Esophagus squamous epithelium (tissue), 5 donors: Measurements from ENCODE around the gene PEAK1. TPM values are rescaled to one million over a fixed set of nuclear protein-coding genes. Genes with fewer than 3 reads are reported as not detected.

ENCODE experiments used
- DNase-seq: peaks from one replicate; lab custom pipeline; 2025; lab: John Stamatoyannopoulos, UW
- H3K27ac ChIP-seq, 4 donors: fragments of 200-600 bp; sonication (generic); one replicate each; pipeline ENCODE4 v1.5.1; 2016 to 2019; ENCODE audit warnings: mild to moderate bottlenecking in 1 of 4
- H3K27me3 ChIP-seq, 4 donors: fragments of 200-600 bp; sonication (generic); 1 replicate in 3 of 4; 2 replicates in 1 of 4; pipeline versions ENCODE4 v1.5.1 to v1.6.0; 2017 to 2021; ENCODE audit warnings: antibody characterized with exemption in 1 of 4
- H3K36me3 ChIP-seq, 3 donors: fragments of 200-600 bp; sonication (generic); one replicate each; pipeline ENCODE4 v1.5.1; 2016 to 2019
- H3K4me1 ChIP-seq, 3 donors: fragments of 200-600 bp; sonication (generic); one replicate each; pipeline ENCODE4 v1.5.1; 2017 to 2019
- H3K4me3 ChIP-seq, 4 donors: fragments of 200-600 bp; sonication (generic); 1 replicate in 3 of 4; 2 replicates in 1 of 4; pipeline ENCODE4 v1.5.1; 2016 to 2019; ENCODE audit warnings: mild to moderate bottlenecking in 2 of 4, moderate library complexity in 1 of 4
- H3K9me3 ChIP-seq, 3 donors: fragments of 200-600 bp; sonication (generic); one replicate each; pipeline ENCODE4 v1.5.1; 2016 to 2019
- CTCF ChIP-seq, 6 experiments: fragments of 450-650 bp in 4 of 6; fragments of 200-600 bp in 2 of 6; sonication (generic) in 2 of 6; IDR thresholded peaks; one replicate each; pipeline ENCODE4 v1.5.1; 2016 to 2019; ENCODE audit warnings: antibody characterized with exemption in 6 of 6, mild to moderate bottlenecking in 4 of 6, moderate library complexity in 4 of 6
- POLR2A ChIP-seq, 4 donors: fragments of 450-650 bp; IDR thresholded peaks; one replicate each; pipeline ENCODE4 v1.6.1; 2017; ENCODE audit warnings: antibody characterized with exemption in 4 of 4, mild to moderate bottlenecking in 4 of 4, moderate library complexity in 3 of 4
- WGBS, 2 donors: methylation state at CpG; one replicate each; pipeline ENCODE4 v1.1.5; 2018; 5-methylcytosine and 5-hydroxymethylcytosine counted together
- intact Hi-C: fragments of 100-400 bp; cut with DNase I; formaldehyde crosslinking; loops from one replicate; pipeline ENCODE4 v1.15.0; 2022
- total RNA-seq, 4 donors: library from RNA; depleted of rRNA; stranded (reverse); fragments of >200 nt; gene quantifications; one replicate each; pipeline ENCODE4 v1.1.0, GENCODE V29; 2016
- donor health status: DM: yes; HTN: yes; CAD: no.

The PEAK1 gene
- total RNA-seq, 4 donors from 2014 or later, result 8.6 to 47.3 (median 14.0) TPM

GRCh38 chr15:77071305-77072223, 348.3 kb downstream of the PEAK1 start:
- 85 to 88% methylated on average over 15 of the region's 15 CpGs for WGBS, 2 donors
- TF ChIP-seq CTCF (IDR thresholded peaks at IDR 0.05) (no peak), POLR2A (IDR thresholded peaks at IDR 0.05) (no peak)
- Histone ChIP-seq H3K4me1 (peaks cover 21 to 42% (median 23%) of the 10 kb centered on the region in 3 donors), H3K27me3 (peaks cover 0 to 9% (median 0%) of the 10 kb centered on the region in 4 donors), H3K27ac (peak overlapping the region; percentile 84 to 97 (median 92)), H3K9me3 (no peaks in the 10 kb centered on the region), H3K36me3 (no peaks in the 10 kb centered on the region), H3K4me3 (peak overlapping the region in 3 of 4 donors; percentile 95 to 98 (median 95))
- DNase-seq, result no peak
- intact Hi-C loops, result no loop called here

GRCh38 chr15:77070495-77071304, 349.2 kb downstream of the PEAK1 start, which contains the start of gene TSPAN3:
Gene TSPAN3, minus strand, starts transcription at chr15:77071109. Its CDS starts 155 bp downstream, at chr15:77070954.
- Histone ChIP-seq H3K36me3 (no peaks in the 10 kb centered on the region), H3K27ac (peak within 1 kb of the TSS; percentile 84 to 97 (median 92)), H3K4me3 (peak within 1 kb of the TSS; percentile 69 to 98 (median 95)), H3K4me1 (peaks cover 21 to 49% (median 23%) of the 10 kb centered on the region in 3 donors), H3K27me3 (peaks cover 0 to 9% (median 0%) of the 10 kb centered on the region in 4 donors), H3K9me3 (no peaks in the 10 kb centered on the region)
- intact Hi-C loops, result no loop called here
- peak; percentile 22 for DNase-seq
- 0% methylated on average over 16 of the region's 97 CpGs; no CpG with 5 or more reads in 1 of the 2 donors for WGBS, 2 donors
- TF ChIP-seq CTCF (IDR thresholded peaks at IDR 0.05) (no peak), POLR2A (IDR thresholded peaks at IDR 0.05) (peak in 3 of 4 donors; percentile 81 to 89 (median 81))

GRCh38 chr15:77070180-77070494, 349.8 kb downstream of the PEAK1 start:
- intact Hi-C loops, result no loop called here
- Histone ChIP-seq H3K9me3 (no peaks in the 10 kb centered on the region), H3K27ac (peak overlapping the region; percentile 84 to 97 (median 92)), H3K4me1 (peaks cover 21 to 51% (median 23%) of the 10 kb centered on the region in 3 donors), H3K4me3 (peak overlapping the region; percentile 69 to 98 (median 95)), H3K36me3 (no peaks in the 10 kb centered on the region), H3K27me3 (peaks cover 0 to 5% (median 0%) of the 10 kb centered on the region in 4 donors)
- TF ChIP-seq CTCF (IDR thresholded peaks at IDR 0.05), result peak in 1 of 6 experiments; percentile 3
- TF ChIP-seq POLR2A (IDR thresholded peaks at IDR 0.05), result no peak
- no peak for DNase-seq
- WGBS, 2 donors, result 0% methylated on average over 9 to 16 of the region's 18 CpGs

GRCh38 chr15:77069521-77070121, 350.3 kb downstream of the PEAK1 start:
- DNase-seq, result no peak
- peak overlapping the region; percentile 84 to 97 (median 92) for H3K27ac ChIP-seq
- WGBS, 2 donors, result 22 to 23% methylated on average over 13 of the region's 13 CpGs
- H3K9me3 ChIP-seq, result no peaks in the 10 kb centered on the region
- H3K27me3 ChIP-seq, result peaks cover 0 to 4% (median 0%) of the 10 kb centered on the region in 4 donors
- H3K36me3 ChIP-seq, result no peaks in the 10 kb centered on the region
- TF ChIP-seq CTCF (IDR thresholded peaks at IDR 0.05), result no peak
- no peak for TF ChIP-seq POLR2A (IDR thresholded peaks at IDR 0.05)
- peaks cover 21 to 56% (median 23%) of the 10 kb centered on the region in 3 donors for H3K4me1 ChIP-seq
- intact Hi-C loops, result no loop called here
- H3K4me3 ChIP-seq, result peak overlapping the region; percentile 69 to 98 (median 95)
